ENCODE results near the gene APLP2. TPM values are rescaled to one million over a fixed set of nuclear protein-coding genes. Genes with fewer than 3 reads are reported as not detected.

The APLP2 gene
- total RNA-seq, 1 experiment from 2014 or later: 345 TPM

DNA sequence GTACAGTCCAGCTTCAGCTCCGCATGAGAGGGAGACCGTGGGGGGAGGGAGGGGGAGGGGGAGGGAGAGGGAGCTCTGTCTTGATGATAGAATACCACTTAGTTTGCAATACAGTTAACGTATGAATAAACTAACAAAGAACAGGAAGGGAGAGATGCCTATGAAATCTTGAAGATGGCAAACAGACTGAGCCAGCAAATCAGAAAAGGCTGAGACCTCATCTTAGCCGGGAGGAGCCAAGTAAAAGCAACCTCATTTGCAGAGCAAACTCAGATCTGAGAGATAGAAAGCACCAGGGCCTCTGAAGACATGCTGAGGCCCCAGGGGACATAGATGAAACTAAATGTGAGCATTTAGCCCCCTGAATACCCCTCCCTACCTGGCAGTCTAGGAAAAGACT is 23.0 kb downstream of the APLP2 start (continued):
- TF ChIP-seq NR3C1 (CRISPR knock-in tag; conservative IDR thresholded peaks at IDR 0.05; ENCODE audit: low read depth) (no peak), EMX1 (CRISPR knock-in tag; IDR thresholded peaks at IDR 0.05) (no peak), TP53 (CRISPR knock-in tag; IDR thresholded peaks at IDR 0.05) (no peak)

- H3K4me3 Mint-ChIP-seq: no peak overlapping the region
- H3K36me3 Mint-ChIP-seq: peaks cover 14% of the 10 kb centered on the region
- ChIA-PET CTCF (no interaction called here), POLR2A (interaction anchor here (0.5 kb wide), 1 partner anchor 60 kb away, joined by 3 read pairs; no protein-coding TSS in a partner anchor)
- TF ChIP-seq KAT7 (CRISPR knock-in tag; IDR thresholded peaks at IDR 0.05; ENCODE audit: borderline replicate concordance) (no peak), NFATC4 (CRISPR knock-in tag; IDR thresholded peaks at IDR 0.05) (no peak), RORB (CRISPR knock-in tag; IDR thresholded peaks at IDR 0.05) (no peak), CBFB (CRISPR knock-in tag; IDR thresholded peaks at IDR 0.05; ENCODE audit: low read depth) (no peak), MAX (CRISPR knock-in tag; IDR thresholded peaks at IDR 0.05) (no peak), ZNF532 (CRISPR knock-in tag; IDR thresholded peaks at IDR 0.05; ENCODE audit: borderline replicate concordance) (no peak), ZNF121 (CRISPR knock-in tag; IDR thresholded peaks at IDR 0.05) (no peak), ZNF512 (CRISPR knock-in tag; IDR thresholded peaks at IDR 0.05; ENCODE audit: borderline replicate concordance) (no peak), ZNF396 (CRISPR knock-in tag; IDR thresholded peaks at IDR 0.05; ENCODE audit: borderline replicate concordance) (no peak), TCF7 (CRISPR knock-in tag; IDR thresholded peaks at IDR 0.05; ENCODE audit: low read depth) (no peak), JAZF1 (CRISPR knock-in tag; IDR thresholded peaks at IDR 0.05) (no peak), HMGXB4 (CRISPR knock-in tag; IDR thresholded peaks at IDR 0.05) (no peak)
- TF ChIP-seq, protein P1, sequence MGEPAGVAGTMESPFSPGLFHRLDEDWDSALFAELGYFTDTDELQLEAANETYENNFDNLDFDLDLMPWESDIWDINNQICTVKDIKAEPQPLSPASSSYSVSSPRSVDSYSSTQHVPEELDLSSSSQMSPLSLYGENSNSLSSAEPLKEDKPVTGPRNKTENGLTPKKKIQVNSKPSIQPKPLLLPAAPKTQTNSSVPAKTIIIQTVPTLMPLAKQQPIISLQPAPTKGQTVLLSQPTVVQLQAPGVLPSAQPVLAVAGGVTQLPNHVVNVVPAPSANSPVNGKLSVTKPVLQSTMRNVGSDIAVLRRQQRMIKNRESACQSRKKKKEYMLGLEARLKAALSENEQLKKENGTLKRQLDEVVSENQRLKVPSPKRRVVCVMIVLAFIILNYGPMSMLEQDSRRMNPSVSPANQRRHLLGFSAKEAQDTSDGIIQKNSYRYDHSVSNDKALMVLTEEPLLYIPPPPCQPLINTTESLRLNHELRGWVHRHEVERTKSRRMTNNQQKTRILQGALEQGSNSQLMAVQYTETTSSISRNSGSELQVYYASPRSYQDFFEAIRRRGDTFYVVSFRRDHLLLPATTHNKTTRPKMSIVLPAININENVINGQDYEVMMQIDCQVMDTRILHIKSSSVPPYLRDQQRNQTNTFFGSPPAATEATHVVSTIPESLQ (CRISPR knock-in tag; IDR thresholded peaks at IDR 0.05): no peak
- peaks cover 12% of the 10 kb centered on the region for H3K9me3 Mint-ChIP-seq
- ATAC-seq (no peak), DNase-seq (ENCODE audit: low spot score) (no peak)
- H3K4me1 Mint-ChIP-seq: peaks cover 23% of the 10 kb centered on the region
- H3K27me3 Mint-ChIP-seq (ENCODE audit: low read depth): no peaks in the 10 kb centered on the region
- H3K27ac Mint-ChIP-seq: peak overlapping the region; percentile 8
Observed at GRCh38 chr11:130094614-130095013, 24.9 kb downstream of the APLP2 start.

Data from WTC11 (cell line).